ENCODE results near the gene CSGALNACT2. TPM values are rescaled to one million over a fixed set of nuclear protein-coding genes. Genes with fewer than 3 reads are reported as not detected.

Gene CSGALNACT2
- total RNA-seq, 1 experiment from 2014 or later, result 8.9 TPM

- H3K56ac ChIP-seq (ENCODE audit: insufficient read length, low read depth, low read length), result no peak overlapping the region
- Mint-ChIP-seq H3K4me3 (peak overlapping the region; percentile 64 to 80), H3K36me3 (ENCODE audit: insufficient read depth in 1 of 3, low read depth in 3 of 3) (no peaks in the 10 kb centered on the region; a peak in 1 of 7 replicates), H3K9me3 (no peaks in the 10 kb centered on the region; a peak in 1 of 5 replicates), H3K4me1 (peaks cover 13 to 18% of the 10 kb centered on the region in 2 experiments), H3K27ac (no peak overlapping the region), H3K27me3 (ENCODE audit: low read depth) (peaks cover 74% of the 10 kb centered on the region)
- no peak overlapping the region for H3K18ac ChIP-seq (ENCODE audit: insufficient read length, low read depth, low read length)
- peak; percentile 57 for DNase-seq
- no CpG with 5 or more reads among the region's 99 CpGs for WGBS (ENCODE audit: extremely low coverage, insufficient read length, low lambda C conversion rate)
- no peak overlapping the region for H2BK12ac ChIP-seq (ENCODE audit: insufficient read length, low read depth, low read length)
- H3K4me1 ChIP-seq (ENCODE audit: insufficient read depth, low read length), result no peaks in the 10 kb centered on the region; the same call in 1 of the 2 replicates
- no peak overlapping the region for H3K14ac ChIP-seq (ENCODE audit: insufficient read depth, low read length)
- H2BK5ac ChIP-seq (ENCODE audit: insufficient read length, low read length), result no peak overlapping the region
- no peak for TF ChIP-seq CTCF (conservative IDR thresholded peaks at IDR 0.05)
- H3K4me2 ChIP-seq (ENCODE audit: insufficient read depth, insufficient read length, low read length), result peak overlapping the region; percentile 19
- H3K27ac ChIP-seq (ENCODE audit: insufficient read length, low read depth, low read length), result no peak overlapping the region
- H4K91ac ChIP-seq (ENCODE audit: insufficient read length, low read depth, low read length), result no peak overlapping the region
- no peaks in the 10 kb centered on the region for H4K20me1 ChIP-seq (ENCODE audit: control insufficient read depth, insufficient read depth, insufficient read length)
- no peak overlapping the region for H3T11ph ChIP-seq (ENCODE audit: low read length)
- H4K5ac ChIP-seq (ENCODE audit: insufficient read length, low read depth, low read length), result no peak overlapping the region
- no peak overlapping the region for H2AK5ac ChIP-seq (ENCODE audit: insufficient read length, low read length)
- no peak overlapping the region for H2BK20ac ChIP-seq (ENCODE audit: low read depth, low read length, poor library complexity, severe bottlenecking)
- H3K9me3 ChIP-seq (ENCODE audit: control insufficient read depth, low read depth, low read length), result no peaks in the 10 kb centered on the region
- peaks cover 19% of the 10 kb centered on the region; the same call in 1 of the 2 replicates for H3K27me3 ChIP-seq (ENCODE audit: insufficient read depth, low read length)
- no peak overlapping the region for H3K4ac ChIP-seq (ENCODE audit: low read depth, low read length)
- no peak overlapping the region for H2AFZ ChIP-seq (ENCODE audit: low read length)
- H3K9ac ChIP-seq (ENCODE audit: extremely low read depth, insufficient read length, low read length), result no peak overlapping the region
- no peak overlapping the region for H3K23ac ChIP-seq (ENCODE audit: insufficient read length, low read depth, low read length)
- peaks cover 8% of the 10 kb centered on the region for H3K23me2 ChIP-seq (ENCODE audit: insufficient read length, low read depth, low read length, poor library complexity, severe bottlenecking)
- no peak overlapping the region for H2BK120ac ChIP-seq (ENCODE audit: low read depth, low read length, poor library complexity, severe bottlenecking)
- H2BK15ac ChIP-seq (ENCODE audit: low read depth, low read length), result no peak overlapping the region
- H3K79me2 ChIP-seq (ENCODE audit: insufficient read depth, low read length), result no peaks in the 10 kb centered on the region
- H4K8ac ChIP-seq (replicated peaks; ENCODE audit: insufficient read length, low read depth, low read length), result no peak overlapping the region
- no peaks in the 10 kb centered on the region for H3K79me1 ChIP-seq (ENCODE audit: insufficient read depth, low read depth, low read length, poor library complexity, severe bottlenecking)
Measured at GRCh38 chr10:43229208-43230061, 91.2 kb downstream of the CSGALNACT2 start.
